Neuron (in vitro differentiated cells): ENCODE measurements around the gene B4GALT4.

ENCODE experiments used
- H2AFZ ChIP-seq: one replicate; pipeline ENCODE4 v1.6.1; 2013; ENCODE audit warnings: low read depth, mild to moderate bottlenecking, inconsistent platforms, low read length, moderate library complexity
- H3K27me3 ChIP-seq: one replicate; pipeline ENCODE4 v1.6.1; 2013; ENCODE audit warnings: low read length; ENCODE audit not compliant: insufficient read depth
- H3K36me3 ChIP-seq: one replicate; pipeline ENCODE4 v1.6.1; 2013; ENCODE audit warnings: low read length; ENCODE audit not compliant: insufficient read depth
- H3K4me1 ChIP-seq: one replicate; pipeline ENCODE4 v1.6.1; 2013; ENCODE audit warnings: low read length; ENCODE audit not compliant: insufficient read depth
- H3K4me3 ChIP-seq: 2 replicates; pipeline ENCODE4 v1.5.1; 2013; ENCODE audit warnings: mild to moderate bottlenecking, low read length, moderate library complexity
- H3K9me3 ChIP-seq: one replicate; pipeline ENCODE4 v1.6.1; 2013; ENCODE audit warnings: low read length

The B4GALT4 gene

DNA sequence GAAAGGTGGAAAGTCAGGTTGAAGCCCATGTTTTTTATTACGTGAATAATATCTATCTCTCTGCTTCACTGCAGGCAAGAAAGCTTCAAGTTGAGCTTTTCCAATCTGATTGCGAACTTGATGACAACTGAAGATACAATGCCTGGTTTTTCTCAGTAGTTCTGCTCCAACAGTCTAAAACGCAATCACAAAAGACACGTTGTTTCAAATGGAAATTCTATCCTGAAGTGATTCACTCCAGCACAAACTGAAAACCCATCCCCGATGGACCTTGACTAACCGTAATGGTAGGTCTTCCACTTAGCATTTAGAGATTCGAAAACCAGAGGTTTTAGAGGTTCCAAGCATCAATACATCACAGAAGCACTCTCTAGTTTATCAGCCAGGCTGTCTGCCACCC is 10.6 kb downstream of the B4GALT4 start:
- Histone ChIP-seq H3K9me3 (peaks cover 3% of the 10 kb centered on the region), H3K27me3 (no peaks in the 10 kb centered on the region), H2AFZ (no peak overlapping the region), H3K4me1 (no peaks in the 10 kb centered on the region), H3K4me3 (no peak overlapping the region), H3K36me3 (peaks cover 26% of the 10 kb centered on the region)

DNA sequence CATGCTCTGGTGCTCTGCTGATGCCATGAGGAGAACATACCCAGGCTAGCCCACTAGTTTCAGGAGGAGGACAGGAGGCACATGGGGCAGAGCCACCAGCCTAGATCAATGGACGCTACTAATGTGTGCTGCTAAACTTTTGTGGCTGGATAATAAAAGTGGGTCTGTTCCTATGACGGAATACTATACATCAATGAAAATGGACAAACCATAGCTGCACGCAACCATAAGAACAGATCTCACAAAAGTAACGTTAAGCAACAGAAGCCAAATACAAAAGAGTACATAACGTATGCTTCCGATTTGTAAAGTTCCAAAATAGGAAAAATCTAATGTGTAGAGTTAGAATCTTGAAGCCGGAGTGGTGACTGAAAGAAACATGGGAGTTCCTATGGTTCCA is 11.5 kb downstream of the B4GALT4 start:
- Histone ChIP-seq H3K4me1 (no peaks in the 10 kb centered on the region), H3K4me3 (no peak overlapping the region), H2AFZ (no peak overlapping the region), H3K9me3 (peaks cover 3% of the 10 kb centered on the region), H3K27me3 (no peaks in the 10 kb centered on the region), H3K36me3 (peaks cover 25% of the 10 kb centered on the region)

DNA sequence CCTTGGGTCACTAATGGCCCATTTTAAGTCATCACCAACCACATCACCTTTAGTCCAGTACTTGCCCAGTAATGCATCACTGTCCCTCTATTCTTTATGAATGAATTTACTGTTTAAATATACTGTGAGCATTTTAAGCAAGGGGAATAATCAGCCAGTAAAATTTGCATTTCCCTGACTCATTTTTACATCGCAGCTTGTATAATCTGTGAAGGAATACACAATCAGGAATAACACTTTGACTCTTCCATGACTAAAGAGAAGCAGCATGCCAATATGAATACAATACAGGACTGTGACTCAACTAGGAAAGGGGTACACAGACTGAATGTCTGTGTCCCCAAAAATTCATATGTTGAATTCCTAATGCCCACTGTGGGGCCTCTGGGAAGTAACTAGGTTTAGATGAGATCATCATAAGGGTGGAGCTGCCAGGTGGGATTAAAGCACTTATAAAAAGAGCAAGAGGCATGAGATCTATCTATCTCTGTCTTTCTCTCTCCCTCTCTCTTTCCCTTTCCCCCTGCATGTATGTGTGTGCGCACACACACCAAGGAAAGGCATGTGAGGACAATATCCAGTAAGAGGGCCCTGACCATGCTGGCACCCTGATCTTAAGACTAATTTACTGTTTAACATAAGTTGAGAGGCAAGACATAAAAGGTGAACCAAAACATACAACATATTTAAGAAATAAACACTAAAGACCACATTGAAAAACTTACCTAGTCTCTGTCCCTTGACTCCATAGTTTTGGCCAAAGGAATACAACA is 12.1 kb downstream of the B4GALT4 start:
- H3K36me3 ChIP-seq: peaks cover 31% of the 10 kb centered on the region
- H3K27me3 ChIP-seq: no peaks in the 10 kb centered on the region
- peaks cover 3% of the 10 kb centered on the region for H3K9me3 ChIP-seq
- H3K4me3 ChIP-seq: no peak overlapping the region
- H2AFZ ChIP-seq: no peak overlapping the region
- no peaks in the 10 kb centered on the region for H3K4me1 ChIP-seq

DNA sequence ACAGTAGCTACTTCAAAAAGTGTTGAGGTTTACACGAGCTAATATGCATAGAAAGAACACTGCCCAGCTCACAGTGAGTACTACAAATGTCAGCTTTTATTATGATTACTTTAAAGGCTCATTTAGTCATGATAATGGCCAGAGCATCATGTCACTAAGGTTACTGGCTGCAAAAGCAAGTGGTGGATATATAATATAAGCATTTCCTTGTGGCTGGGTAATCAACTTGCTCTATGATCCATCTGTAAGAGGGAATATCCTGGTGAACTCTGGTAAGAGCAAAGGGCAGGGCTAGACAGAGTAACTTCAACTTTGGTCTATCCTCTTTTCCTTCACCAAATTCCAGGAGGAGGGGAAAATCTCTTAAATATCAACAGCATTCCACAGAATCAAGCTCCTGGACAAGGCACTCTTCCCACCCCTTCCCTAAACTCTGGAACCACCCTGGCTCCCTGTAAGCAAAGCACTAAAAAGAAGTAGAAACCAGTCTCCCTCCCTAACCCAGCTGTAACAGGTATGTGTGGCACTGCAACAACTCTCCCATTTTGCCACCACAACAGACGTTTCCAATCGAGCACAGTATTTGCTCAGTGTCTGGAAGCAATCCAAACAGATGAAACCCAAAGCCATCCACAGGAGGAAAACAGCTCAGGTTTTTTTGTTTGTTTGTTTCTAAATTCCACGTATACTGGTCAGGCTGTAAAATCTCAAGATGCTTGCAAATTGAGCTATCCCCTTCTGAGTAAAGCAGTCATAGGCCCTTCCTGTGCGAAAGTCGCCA is 13.4 kb downstream of the B4GALT4 start:
- no peak overlapping the region for H2AFZ ChIP-seq
- no peak overlapping the region for H3K4me3 ChIP-seq
- H3K4me1 ChIP-seq: no peaks in the 10 kb centered on the region
- peaks cover 37% of the 10 kb centered on the region for H3K36me3 ChIP-seq
- no peaks in the 10 kb centered on the region for H3K27me3 ChIP-seq
- peaks cover 3% of the 10 kb centered on the region for H3K9me3 ChIP-seq

DNA sequence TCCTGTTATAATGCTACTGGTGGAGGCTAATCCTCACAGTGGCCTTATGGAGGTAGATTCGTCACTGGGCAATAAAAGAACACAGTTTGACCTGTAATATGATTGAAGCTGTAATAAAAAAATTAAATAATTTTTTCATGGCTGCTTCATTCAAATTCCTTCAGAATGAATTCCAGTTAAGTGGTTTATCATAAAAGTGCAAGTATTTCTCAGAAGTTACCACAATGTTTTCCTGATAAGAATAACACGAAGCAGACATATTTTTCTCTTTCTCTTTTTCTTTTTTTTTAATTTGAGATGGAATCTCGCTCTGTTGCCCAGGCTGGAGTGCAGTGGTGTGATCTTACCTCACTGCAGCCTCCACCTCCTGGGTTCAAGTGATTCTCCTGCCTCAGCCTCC is 15.6 kb downstream of the B4GALT4 start:
- Histone ChIP-seq H3K4me1 (no peaks in the 10 kb centered on the region), H3K9me3 (peaks cover 3% of the 10 kb centered on the region), H3K4me3 (no peak overlapping the region), H3K27me3 (no peaks in the 10 kb centered on the region), H3K36me3 (peaks cover 36% of the 10 kb centered on the region), H2AFZ (no peak overlapping the region)

DNA sequence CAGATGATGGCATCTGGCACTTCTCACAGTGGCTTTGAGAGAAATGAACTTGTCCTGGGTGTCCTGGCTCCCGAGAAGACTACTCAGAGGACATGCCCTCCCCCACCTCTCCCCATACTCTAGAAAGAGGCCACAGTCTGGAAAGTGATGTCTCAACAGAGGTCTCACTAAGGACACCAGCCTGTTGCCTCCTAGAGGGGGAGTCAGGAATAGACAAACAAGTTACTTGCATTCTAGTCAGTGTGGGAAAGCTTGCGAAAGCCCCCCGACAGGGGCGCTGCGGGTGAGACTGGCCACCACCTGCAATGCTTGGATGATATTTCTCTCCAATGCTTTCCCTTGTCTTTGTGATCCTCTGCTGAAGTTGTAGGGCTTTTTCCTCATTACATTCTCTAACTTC is 17.2 kb downstream of the B4GALT4 start:
- Histone ChIP-seq H3K27me3 (no peaks in the 10 kb centered on the region), H3K9me3 (no peaks in the 10 kb centered on the region), H2AFZ (no peak overlapping the region), H3K4me1 (no peaks in the 10 kb centered on the region), H3K36me3 (peaks cover 38% of the 10 kb centered on the region), H3K4me3 (no peak overlapping the region)

DNA sequence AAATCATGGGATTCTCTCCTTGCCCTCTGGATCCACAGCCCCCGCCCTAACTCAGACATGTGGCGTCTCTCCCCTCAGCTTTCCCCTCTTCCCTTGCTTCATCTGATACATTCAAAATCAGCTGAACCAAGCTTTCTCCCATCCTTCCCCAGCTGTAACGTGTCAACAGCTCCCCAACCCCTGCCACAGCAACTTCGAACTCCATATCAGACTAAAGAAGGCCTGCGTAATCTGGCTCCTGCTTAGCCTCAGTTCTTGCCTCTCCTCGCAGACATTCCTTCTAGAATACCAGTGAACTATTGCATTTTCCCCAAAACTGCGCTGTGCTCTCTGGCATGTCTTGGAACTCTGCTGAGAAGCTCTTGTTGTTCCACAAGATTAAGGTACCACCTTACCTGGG is 18.3 kb downstream of the B4GALT4 start:
- Histone ChIP-seq H3K4me3 (no peak overlapping the region), H3K9me3 (no peaks in the 10 kb centered on the region), H2AFZ (no peak overlapping the region), H3K4me1 (no peaks in the 10 kb centered on the region), H3K27me3 (no peaks in the 10 kb centered on the region), H3K36me3 (peaks cover 46% of the 10 kb centered on the region)

DNA sequence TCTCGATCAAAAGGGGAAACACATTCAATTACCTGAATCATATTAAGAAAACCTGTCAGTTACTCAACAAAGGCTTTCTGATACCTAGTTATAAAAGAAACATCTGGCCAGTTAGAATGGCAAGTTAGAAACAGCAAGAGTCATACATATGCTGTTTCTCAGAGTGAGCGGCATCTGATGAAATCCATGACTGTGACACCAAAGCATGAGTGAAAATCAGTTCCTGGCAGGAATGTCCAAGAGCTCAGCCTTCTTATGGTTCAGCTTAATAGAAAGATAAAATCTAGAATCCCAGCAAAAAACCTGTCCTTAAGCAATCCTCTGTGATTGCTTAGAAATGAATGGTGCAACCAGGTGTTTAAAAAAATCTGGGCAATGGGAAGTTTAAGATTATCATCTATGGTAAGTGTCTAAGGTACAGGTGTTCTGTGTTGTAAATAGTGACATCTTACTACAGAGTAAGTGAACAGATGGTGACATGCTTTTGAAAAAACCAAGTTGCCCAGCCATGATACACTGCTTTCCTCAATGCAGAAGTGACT is 18.8 kb downstream of the B4GALT4 start:
- peaks cover 50% of the 10 kb centered on the region for H3K36me3 ChIP-seq
- H2AFZ ChIP-seq: no peak overlapping the region
- H3K27me3 ChIP-seq: no peaks in the 10 kb centered on the region
- H3K4me1 ChIP-seq: no peaks in the 10 kb centered on the region
- no peak overlapping the region for H3K4me3 ChIP-seq
- H3K9me3 ChIP-seq: no peaks in the 10 kb centered on the region

DNA sequence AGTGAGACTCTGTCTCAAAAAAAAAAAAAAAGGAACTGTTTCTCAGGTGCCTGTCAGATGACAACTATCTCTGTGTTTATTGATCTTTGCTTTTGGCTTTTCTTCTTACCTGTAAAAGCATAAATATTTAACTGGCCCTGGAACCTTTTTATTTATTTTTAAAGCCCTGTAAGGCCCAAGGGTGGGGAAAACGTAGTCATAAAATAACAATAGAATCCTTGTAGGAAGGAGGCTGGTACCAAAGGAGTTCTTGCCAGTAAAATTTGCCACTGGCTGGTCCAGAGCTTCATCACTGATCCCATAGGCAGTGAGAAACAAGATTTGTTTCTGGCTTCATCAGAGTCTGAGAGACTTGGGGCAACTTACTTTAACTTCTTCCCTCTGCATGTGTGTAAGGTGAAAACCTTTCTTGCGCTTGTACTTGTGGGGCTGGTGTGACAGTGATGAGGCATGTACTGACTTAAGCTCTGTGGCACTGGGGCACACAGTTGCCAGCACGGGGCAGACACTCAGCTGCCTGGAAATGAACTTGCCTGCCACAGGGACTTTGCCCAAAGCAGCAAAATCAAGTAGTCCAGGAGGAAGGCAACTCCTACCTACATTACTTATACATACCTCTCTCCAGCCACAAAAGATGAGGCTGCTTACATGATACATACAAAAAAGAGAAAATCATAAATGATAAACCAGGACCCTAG is 19.6 kb downstream of the B4GALT4 start:
- Histone ChIP-seq H3K4me3 (no peak overlapping the region), H3K9me3 (no peaks in the 10 kb centered on the region), H3K4me1 (no peaks in the 10 kb centered on the region), H3K27me3 (no peaks in the 10 kb centered on the region), H3K36me3 (peaks cover 52% of the 10 kb centered on the region), H2AFZ (no peak overlapping the region)

DNA sequence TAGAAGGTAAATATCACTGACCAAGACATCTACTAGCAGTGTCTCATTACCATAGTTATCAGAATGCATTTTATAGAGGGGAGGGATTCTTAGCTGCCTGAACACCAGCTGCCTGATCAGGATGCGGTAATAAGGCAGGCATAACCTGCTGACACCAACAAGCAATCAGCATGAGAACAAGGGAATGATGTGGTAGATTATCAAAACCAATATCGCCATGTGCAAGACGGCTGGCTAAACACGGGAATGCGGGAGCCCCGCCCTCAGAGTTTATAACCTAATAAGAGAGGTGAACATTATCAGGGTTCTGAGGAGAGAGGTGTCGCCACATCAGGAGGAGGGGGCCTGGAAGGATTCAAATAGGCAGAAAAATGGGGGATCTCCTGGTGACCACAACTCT is 20.5 kb downstream of the B4GALT4 start:
- Histone ChIP-seq H3K4me1 (no peaks in the 10 kb centered on the region), H3K4me3 (no peak overlapping the region), H3K9me3 (no peaks in the 10 kb centered on the region), H2AFZ (no peak overlapping the region), H3K27me3 (no peaks in the 10 kb centered on the region), H3K36me3 (peaks cover 56% of the 10 kb centered on the region)

DNA sequence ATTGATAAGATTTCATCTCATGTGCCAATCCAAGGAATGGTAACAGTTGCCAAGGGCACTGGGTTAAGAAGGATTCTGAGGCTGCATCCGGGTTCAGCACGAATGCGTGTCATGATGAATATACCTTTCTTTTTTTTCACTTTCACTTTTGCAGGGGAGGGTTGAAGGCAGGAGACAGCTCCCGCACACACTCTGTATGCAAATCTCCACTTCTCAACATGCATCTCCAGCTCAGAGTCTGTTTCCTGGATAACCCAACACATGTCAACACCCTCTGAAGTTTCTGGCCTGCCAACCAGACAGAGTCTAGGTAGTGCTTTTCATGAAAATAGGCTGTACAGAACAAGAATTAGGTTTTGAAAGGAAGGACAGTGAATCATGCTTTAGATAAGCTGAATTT is 21.6 kb downstream of the B4GALT4 start:
- no peaks in the 10 kb centered on the region for H3K4me1 ChIP-seq
- H3K4me3 ChIP-seq: no peak overlapping the region
- H3K9me3 ChIP-seq: no peaks in the 10 kb centered on the region
- H3K27me3 ChIP-seq: no peaks in the 10 kb centered on the region
- peaks cover 60% of the 10 kb centered on the region for H3K36me3 ChIP-seq
- no peak overlapping the region for H2AFZ ChIP-seq

DNA sequence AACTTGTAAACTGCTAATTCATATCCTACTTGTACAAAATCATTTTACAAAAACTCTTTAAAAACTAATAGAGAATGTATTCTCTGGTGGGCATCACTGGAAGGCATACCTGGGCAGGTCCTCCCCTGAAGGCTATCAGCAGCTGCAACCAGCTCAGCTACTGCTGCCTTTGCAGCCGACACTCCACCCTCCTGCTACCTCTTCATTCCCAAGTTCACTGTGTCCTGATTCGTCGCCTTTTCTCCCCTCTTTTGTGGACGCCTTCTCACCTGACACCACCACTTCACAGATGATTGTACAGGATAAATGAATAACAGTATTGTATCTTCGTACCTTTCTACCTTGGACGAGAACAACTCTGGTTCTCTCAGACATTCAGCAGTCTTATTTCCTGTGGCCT is 28.9 kb downstream of the B4GALT4 start:
- Histone ChIP-seq H3K27me3 (no peaks in the 10 kb centered on the region), H3K4me1 (no peaks in the 10 kb centered on the region), H2AFZ (no peak overlapping the region), H3K9me3 (no peaks in the 10 kb centered on the region), H3K4me3 (no peak overlapping the region), H3K36me3 (peaks cover 35% of the 10 kb centered on the region)

DNA sequence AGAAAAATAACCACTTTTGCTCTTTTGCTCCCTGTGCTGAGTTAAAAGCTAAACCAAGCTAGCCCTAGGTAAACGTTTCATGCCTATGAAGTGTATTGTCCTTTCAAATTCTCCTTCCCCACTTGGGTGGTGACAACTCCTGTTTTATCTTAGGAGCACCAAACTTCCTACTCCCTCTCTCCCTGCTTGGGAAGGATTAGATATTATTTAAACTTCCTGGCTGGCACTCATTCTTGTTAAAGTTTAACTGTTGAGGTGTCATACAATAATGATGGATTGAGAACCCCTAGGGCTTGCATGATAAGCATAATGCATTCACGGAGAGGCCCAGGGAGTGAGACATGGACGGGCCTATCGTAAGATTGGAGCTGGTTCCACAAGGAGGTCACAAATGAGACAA is 29.5 kb downstream of the B4GALT4 start:
- no peaks in the 10 kb centered on the region for H3K4me1 ChIP-seq
- peaks cover 32% of the 10 kb centered on the region for H3K36me3 ChIP-seq
- no peak overlapping the region for H2AFZ ChIP-seq

More for the DNA sequence above, 29.5 kb downstream of the B4GALT4 start:
- no peaks in the 10 kb centered on the region for H3K9me3 ChIP-seq
- H3K4me3 ChIP-seq: no peak overlapping the region
- H3K27me3 ChIP-seq: no peaks in the 10 kb centered on the region
